Measurements from ENCODE around the gene TARDBP. TPM values are rescaled to one million over a fixed set of nuclear protein-coding genes. Genes with fewer than 3 reads are reported as not detected.
A peak's percentile ranks its signal among the peaks of the same experiment; 100 is the strongest.

TARDBP gene
- total and polyA plus RNA-seq, 9 of the 15 experiments (the other 6 are each of a cell fraction or from before 2014, with no cell fraction given), result 122 to 515 (median 243) TPM

- peak; percentile 99 for TF ChIP-seq TOE1 (IDR thresholded peaks at IDR 0.05; ENCODE audit: borderline replicate concordance)
- TF ChIP-seq TOE1 (CRISPR knock-in tag; IDR thresholded peaks at IDR 0.05; ENCODE audit: borderline replicate concordance, low read depth), result no peak
- no peak for TF ChIP-seq ZNF3 (CRISPR knock-in tag; IDR thresholded peaks at IDR 0.05)
- TF ChIP-seq ATF7 (IDR thresholded peaks at IDR 0.05), result peak; percentile 100
- TF ChIP-seq SMAD2 (IDR thresholded peaks at IDR 0.05; ENCODE audit: low read depth, low read length), result no peak
- TF ChIP-seq NBN (IDR thresholded peaks at IDR 0.05; ENCODE audit: low read depth), result no peak
- no peak for TF ChIP-seq ZKSCAN3 (CRISPR knock-in tag; IDR thresholded peaks at IDR 0.05)
- peak in 1 of 2 experiments; percentile 100; a peak in 2 of 4 replicates for TF ChIP-seq BCLAF1 (IDR thresholded peaks at IDR 0.05; ENCODE audit: borderline replicate concordance in 1 of 2, control insufficient read depth in 1 of 2, low read depth in 2 of 2, low read length in 1 of 2)
- TF ChIP-seq NFRKB (IDR thresholded peaks at IDR 0.05; ENCODE audit: low read depth), result peak; percentile 99
- peak; percentile 32; the same call in 1 of the 2 replicates for TF ChIP-seq ZC3H11A (IDR thresholded peaks at IDR 0.05; ENCODE audit: low read depth, low read length)
- TF ChIP-seq POLR2AphosphoS2 (IDR thresholded peaks at IDR 0.05; ENCODE audit: low read length), result peak; percentile 89
- no peak for TF ChIP-seq FOXO4 (CRISPR knock-in tag; IDR thresholded peaks at IDR 0.05)
- no peak for TF ChIP-seq BACH1 (tag; IDR thresholded peaks at IDR 0.05)
- no peak for TF ChIP-seq GATA2 (CRISPR knock-in tag; IDR thresholded peaks at IDR 0.05)
- no peak for TF ChIP-seq TSC22D4 (tag; IDR thresholded peaks at IDR 0.05)
- TF ChIP-seq MAFG (tag; conservative IDR thresholded peaks at IDR 0.05), result no peak
- TF ChIP-seq HIVEP1 (CRISPR knock-in tag; IDR thresholded peaks at IDR 0.05), result no peak
- peak in 1 of 2 experiments; percentile 90; a peak in 1 of 4 replicates for TF ChIP-seq SIN3A (IDR thresholded peaks at IDR 0.05; ENCODE audit: borderline replicate concordance in 2 of 2, control insufficient read depth in 1 of 2, low read depth in 2 of 2, low read length in 2 of 2)
- no peak for TF ChIP-seq SREBF2 (CRISPR knock-in tag; IDR thresholded peaks at IDR 0.05)
- no peak for TF ChIP-seq CEBPB (tag; IDR thresholded peaks at IDR 0.05)
- TF ChIP-seq KDM2B (CRISPR knock-in tag; IDR thresholded peaks at IDR 0.05), result no peak
- TF ChIP-seq SMC3 (conservative IDR thresholded peaks at IDR 0.05; ENCODE audit: insufficient read depth, low read depth, low read length), result 0 out of 2 replicates have a peak, but pooled peaks have one; percentile 10
- no peak for TF ChIP-seq NCOA2 (IDR thresholded peaks at IDR 0.05; ENCODE audit: partially characterized antibody in 2 of 2)
- peak; percentile 68 to 76 for TF ChIP-seq NRF1 (conservative IDR thresholded peaks at IDR 0.05 in 1 of 2, IDR thresholded peaks at IDR 0.05 in 1 of 2)
- TF ChIP-seq TAF15 (IDR thresholded peaks at IDR 0.05; ENCODE audit: low read depth, low read length), result no peak
Measured at GRCh38 chr1:11012260-11013159, at the start of gene TARDBP (continued).

Measured in K562 (cell line).